Mesenchymal stem cell (in vitro differentiated cells and primary cell): ENCODE results near the gene SERTAD4.
A peak's percentile ranks its signal among the peaks of the same experiment; 100 is the strongest.

Source experiments
- DNase-seq: peaks from one replicate; pipeline ENCODE4 v3.0.0-alpha.2; 2013
- H2AFZ ChIP-seq: one replicate; pipeline ENCODE4 v1.6.1; 2013; ENCODE audit warnings: low read depth, mild to moderate bottlenecking, control low read depth, inconsistent platforms, low read length, moderate library complexity
- H2AK5ac ChIP-seq: 2 replicates; pipeline ENCODE4 v1.6.1; 2013; ENCODE audit warnings: low read length, moderate library complexity, mild to moderate bottlenecking, inconsistent platforms; ENCODE audit not compliant: severe bottlenecking
- H2BK120ac ChIP-seq: one replicate; pipeline ENCODE4 v1.6.1; 2013; ENCODE audit warnings: low read depth, mild to moderate bottlenecking, inconsistent platforms, low read length, moderate library complexity
- H2BK12ac ChIP-seq, 2 experiments: one replicate each; pipeline ENCODE4 v1.6.1; 2013; ENCODE audit warnings: inconsistent platforms in 2 of 2, low read length in 2 of 2, mild to moderate bottlenecking in 2 of 2, moderate library complexity in 2 of 2, control low read depth in 1 of 2
- H2BK15ac ChIP-seq: one replicate; pipeline ENCODE4 v1.6.1; 2013; ENCODE audit warnings: mild to moderate bottlenecking, low read depth, inconsistent platforms; ENCODE audit not compliant: poor library complexity, severe bottlenecking
- H2BK5ac ChIP-seq: 2 replicates; pipeline ENCODE4 v1.6.1; 2013; ENCODE audit warnings: low read depth, mild to moderate bottlenecking, low read length, control low read depth, inconsistent platforms; ENCODE audit not compliant: poor library complexity, severe bottlenecking
- H3K14ac ChIP-seq, 2 experiments: one replicate each; pipeline ENCODE4 v1.6.1; 2013; ENCODE audit warnings: inconsistent platforms in 2 of 2, low read length in 2 of 2, control low read depth in 1 of 2, mild to moderate bottlenecking in 1 of 2, moderate library complexity in 1 of 2
- H3K18ac ChIP-seq, 2 experiments: one replicate each; pipeline ENCODE4 v1.6.1; 2013; ENCODE audit warnings: inconsistent platforms in 2 of 2, low read length in 2 of 2, control low read depth in 1 of 2, low read depth in 1 of 2, mild to moderate bottlenecking in 1 of 2
- H3K23ac ChIP-seq, 2 experiments: one replicate each; pipeline ENCODE4 v1.6.1; 2013; ENCODE audit warnings: inconsistent platforms in 2 of 2, low read length in 2 of 2, mild to moderate bottlenecking in 2 of 2, moderate library complexity in 2 of 2, control low read depth in 1 of 2
- H3K27ac ChIP-seq: 2 replicates; pipeline ENCODE4 v1.5.1; 2013; ENCODE audit warnings: mild to moderate bottlenecking, moderate library complexity, low read length, control low read depth, inconsistent platforms; ENCODE audit not compliant: poor library complexity, severe bottlenecking
- H3K27me3 ChIP-seq, 2 experiments: 2 replicates each; pipeline versions ENCODE4 v1.6.1 to v1.7.0; 2013; ENCODE audit warnings: low read length in 2 of 2, mild to moderate bottlenecking in 2 of 2, moderate library complexity in 2 of 2, control low read depth in 1 of 2, inconsistent platforms in 1 of 2; ENCODE audit not compliant: control insufficient read depth in 1 of 2, insufficient read depth in 1 of 2
- H3K36me3 ChIP-seq, 2 experiments: 2 replicates each; pipeline versions ENCODE4 v1.6.1 to v1.7.0; 2013; ENCODE audit warnings: low read length in 2 of 2, control low read depth in 1 of 2, inconsistent platforms in 1 of 2, low read depth in 1 of 2, mild to moderate bottlenecking in 1 of 2; ENCODE audit not compliant: insufficient read depth in 2 of 2, control insufficient read depth in 1 of 2
- H3K4ac ChIP-seq, 2 experiments: one replicate each; pipeline ENCODE4 v1.6.1; 2013; ENCODE audit warnings: inconsistent platforms in 2 of 2, low read length in 2 of 2, mild to moderate bottlenecking in 2 of 2, moderate library complexity in 2 of 2, control low read depth in 1 of 2, low read depth in 1 of 2
- H3K4me1 ChIP-seq: 2 replicates; pipeline ENCODE4 v1.6.1; 2013; ENCODE audit warnings: low read depth, low read length, control low read depth; ENCODE audit not compliant: control insufficient read depth, insufficient read depth
- H3K4me2 ChIP-seq: 2 replicates; pipeline ENCODE4 v1.6.1; 2013; ENCODE audit warnings: low read length, mild to moderate bottlenecking, inconsistent platforms; ENCODE audit not compliant: poor library complexity, severe bottlenecking
- H3K4me3 ChIP-seq, 2 experiments: 2 replicates each; pipeline versions ENCODE4 v1.5.1 to v1.7.0; 2013; ENCODE audit warnings: low read length in 2 of 2, mild to moderate bottlenecking in 2 of 2, control low read depth in 1 of 2, low read depth in 1 of 2; ENCODE audit not compliant: insufficient read depth in 1 of 2
- H3K79me1 ChIP-seq: replicated peaks from 2 replicates; pipeline ENCODE4 v1.6.1; 2013; ENCODE audit warnings: mild to moderate bottlenecking, control low read depth, low read length, inconsistent platforms; ENCODE audit not compliant: poor library complexity, severe bottlenecking
- H3K9ac ChIP-seq: 2 replicates; pipeline ENCODE4 v1.7.0; 2013; ENCODE audit warnings: mild to moderate bottlenecking, low read length, moderate library complexity
- H3K9me3 ChIP-seq: 2 replicates; pipeline ENCODE4 v1.7.0; 2013; ENCODE audit warnings: mild to moderate bottlenecking, low read length; ENCODE audit not compliant: control insufficient read depth
- H4K8ac ChIP-seq: one replicate; pipeline ENCODE4 v1.6.1; 2013; ENCODE audit warnings: inconsistent platforms, mild to moderate bottlenecking, low read length, moderate library complexity
- H4K91ac ChIP-seq: one replicate; pipeline ENCODE4 v1.6.1; 2013; ENCODE audit warnings: mild to moderate bottlenecking, low read length, inconsistent platforms
- WGBS: methylation state at CpG from one replicate; pipeline ENCODE4 v1.1.7; 2013; ENCODE audit warnings: mixed read lengths; 5-methylcytosine and 5-hydroxymethylcytosine counted together

SERTAD4 gene

GRCh38 chr1:210292231-210292871, 59.8 kb downstream of the SERTAD4 start:
- Histone ChIP-seq H3K4me2 (peak overlapping the region; percentile 44), H3K9ac (peak overlapping the region; percentile 71), H3K27ac (peak overlapping the region; percentile 92), H2BK5ac (peak overlapping the region; percentile 84), H3K4ac (peak overlapping the region; percentile 84 to 88), H3K23ac (peak overlapping the region in 1 of 2 experiments; percentile 10), H3K4me1 (peaks cover 21% of the 10 kb centered on the region), H2BK120ac (peak overlapping the region; percentile 95), H2BK15ac (peak overlapping the region; percentile 82), H3K27me3 (peaks cover 0 to 25% of the 10 kb centered on the region in 2 experiments), H3K36me3 (no peaks in the 10 kb centered on the region), H2AK5ac (no peak overlapping the region), H3K14ac (no peak overlapping the region), H3K79me1 (no peaks in the 10 kb centered on the region), H3K4me3 (peak overlapping the region; percentile 43 to 77), H2AFZ (peak overlapping the region; percentile 33), H3K18ac (peak overlapping the region; percentile 52 to 89), H3K9me3 (no peaks in the 10 kb centered on the region), H4K91ac (peak overlapping the region; percentile 90), H2BK12ac (peak overlapping the region; percentile 6 to 80), H4K8ac (peak overlapping the region; percentile 88)
- 2% methylated on average over 53 of the region's 56 CpGs for WGBS
- DNase-seq: peak; percentile 39

- Histone ChIP-seq H2AK5ac (peak overlapping the region; percentile 64), H2BK15ac (no peak overlapping the region), H2AFZ (no peak overlapping the region), H3K18ac (no peak overlapping the region), H3K27me3 (peaks cover 0 to 30% of the 10 kb centered on the region in 2 experiments), H3K27ac (peak overlapping the region; percentile 92), H4K91ac (no peak overlapping the region), H3K4me2 (peak overlapping the region; percentile 44), H2BK5ac (no peak overlapping the region), H3K9ac (peak overlapping the region; percentile 71), H3K79me1 (no peaks in the 10 kb centered on the region), H3K14ac (no peak overlapping the region), H3K36me3 (no peaks in the 10 kb centered on the region), H3K4me1 (peaks cover 20% of the 10 kb centered on the region), H3K9me3 (no peaks in the 10 kb centered on the region), H3K23ac (no peak overlapping the region), H2BK120ac (no peak overlapping the region), H2BK12ac (peak overlapping the region; percentile 37 to 41), H4K8ac (peak overlapping the region; percentile 51), H3K4ac (peak overlapping the region; percentile 9 to 17), H3K4me3 (peak overlapping the region in 1 of 2 experiments; percentile 77)
- WGBS: 81% methylated on average over 6 of the region's 7 CpGs
- DNase-seq: peak; percentile 38
Measured at GRCh38 chr1:210293171-210293607, 60.6 kb downstream of the SERTAD4 start.

- no peak overlapping the region for H2BK15ac ChIP-seq
- 18% methylated on average over 10 of the region's 10 CpGs for WGBS
Measured at GRCh38 chr1:210294999-210295745, 62.6 kb downstream of the SERTAD4 start.

More at GRCh38 chr1:210294999-210295745, 62.6 kb downstream of the SERTAD4 start:
- Histone ChIP-seq H3K4me3 (peak overlapping the region in 1 of 2 experiments; percentile 16), H2BK12ac (peak overlapping the region; percentile 92 to 99), H3K36me3 (no peaks in the 10 kb centered on the region), H2AFZ (no peak overlapping the region), H2BK5ac (no peak overlapping the region), H3K18ac (peak overlapping the region; percentile 46 to 91), H3K14ac (no peak overlapping the region), H3K4me2 (no peak overlapping the region), H3K27me3 (peaks cover 0 to 34% of the 10 kb centered on the region in 2 experiments), H3K9ac (peak overlapping the region; percentile 75), H3K9me3 (no peaks in the 10 kb centered on the region), H3K27ac (no peak overlapping the region), H3K23ac (no peak overlapping the region), H2AK5ac (no peak overlapping the region), H3K4ac (peak overlapping the region in 1 of 2 experiments; percentile 65), H3K4me1 (peaks cover 20% of the 10 kb centered on the region), H4K91ac (no peak overlapping the region), H4K8ac (no peak overlapping the region), H2BK120ac (no peak overlapping the region), H3K79me1 (no peaks in the 10 kb centered on the region)
- DNase-seq: peak; percentile 92
